K562 (cell line): ENCODE measurements around the gene MRI1. TPM values are rescaled to one million over a fixed set of nuclear protein-coding genes. Genes with fewer than 3 reads are reported as not detected.

ENCODE experiments used
- ETV5 ChIP-seq: sonication (generic); formaldehyde crosslinking; IDR thresholded peaks from 2 replicates; pipeline ENCODE4 v1.4.0; 2020; ENCODE audit warnings: low read depth, mild to moderate bottlenecking, missing genetic modification reagents
- EZH2 ChIP-seq: IDR thresholded peaks from 2 replicates; pipeline ENCODE4 v1.6.1; 2012; ENCODE audit warnings: low read depth, mild to moderate bottlenecking, inconsistent platforms, low read length, borderline replicate concordance
- GATA2 ChIP-seq: sonication (generic); formaldehyde crosslinking; IDR thresholded peaks from 2 replicates; pipeline ENCODE4 v1.4.0; 2020; ENCODE audit warnings: mild to moderate bottlenecking, missing genetic modification reagents
- ILF3 ChIP-seq: fragments of 450-650 bp; IDR thresholded peaks from 2 replicates; pipeline ENCODE4 v1.6.1; 2018; ENCODE audit warnings: antibody characterized with exemption, mild to moderate bottlenecking, moderate library complexity, borderline replicate concordance
- KAT8 ChIP-seq: fragments of 450-650 bp; IDR thresholded peaks from 2 replicates; pipeline ENCODE4 v1.6.1; 2016; ENCODE audit warnings: low read depth, mild to moderate bottlenecking
- NCOA6 ChIP-seq: fragments of 450-650 bp; IDR thresholded peaks from 2 replicates; pipeline ENCODE4 v1.6.1; 2017; ENCODE audit warnings: mild to moderate bottlenecking
- PTTG1 ChIP-seq: fragments of 450-650 bp; IDR thresholded peaks from 2 replicates; pipeline ENCODE4 v1.6.1; 2016; ENCODE audit warnings: low read depth, mild to moderate bottlenecking, missing genetic modification characterization, missing compliant biosample characterization
- RBFOX2 ChIP-seq: fragments of 200-400 bp; formaldehyde crosslinking; IDR thresholded peaks from 2 replicates; pipeline ENCODE4 v1.6.1; 2017; ENCODE audit warnings: low read depth, mild to moderate bottlenecking, low read length, moderate library complexity
- SMARCE1 ChIP-seq: fragments of 450-650 bp; IDR thresholded peaks from 2 replicates; pipeline ENCODE4 v1.7.1; 2016; ENCODE audit warnings: mild to moderate bottlenecking
- ZNF175 ChIP-seq: fragments of 200-800 bp; sonication (Bioruptor generic); IDR thresholded peaks from 2 replicates; pipeline ENCODE4 v1.6.1; 2016; ENCODE audit warnings: low read depth, mild to moderate bottlenecking, missing genetic modification characterization, missing compliant biosample characterization
- ZNF24 ChIP-seq: fragments of 450-650 bp; IDR thresholded peaks from 2 replicates; pipeline ENCODE4 v1.6.1; 2016
- ZNF766 ChIP-seq: fragments of 200-800 bp; sonication (Bioruptor generic); conservative IDR thresholded peaks from 2 replicates; pipeline ENCODE4 v1.6.1; 2016; ENCODE audit warnings: missing genetic modification characterization, missing compliant biosample characterization
- polyA plus RNA-seq, 8 experiments: library from polyadenylated mRNA; depleted of rRNA in 4 of 8; stranded (reverse) in 5 of 8; unstranded in 3 of 8; fragments of >200 nt; fragmentation: Nextera tagmentation in 2 of 8; fragmentation: Illumina TruSeq in 1 of 8; extraction: Ambion mirVana in 2 of 8; extraction: Trizol in 1 of 8; gene quantifications; 2 replicates each; pipeline versions ENCODE4 v1.2.1 to v1.2.3, GENCODE V29; 2011 to 2014; ENCODE audit warnings: inconsistent platforms in 1 of 8, missing spikeins in 1 of 8
- total RNA-seq, 7 experiments: library from RNA; depleted of rRNA in 6 of 7; stranded (reverse); fragments of >200 nt in 6 of 7; fragmentation: Illumina TruSeq in 2 of 7; extraction: Trizol in 2 of 7; gene quantifications; 2 replicates each; pipeline versions ENCODE4 v1.2.1 to v1.2.3, GENCODE V29; 2011 to 2021; ENCODE audit warnings: low replicate concordance in 1 of 7
- TF ChIP-seq, protein P1 (sequence below): sonication (generic); formaldehyde crosslinking; IDR thresholded peaks from 2 replicates; pipeline ENCODE4 v1.8.0; 2023; ENCODE audit warnings: missing genetic modification reagents, mild to moderate bottlenecking, borderline replicate concordance
- TF ChIP-seq, protein P2 (sequence below): fragments of 250-450 bp; sonication (Bioruptor Pico); IDR thresholded peaks from 2 replicates; pipeline ENCODE4 v1.5.0; 2021; ENCODE audit warnings: mild to moderate bottlenecking, moderate library complexity
- TF ChIP-seq, protein P3 (sequence below): fragments of 450-650 bp; IDR thresholded peaks from 2 replicates; pipeline ENCODE4 v1.6.1; 2016
- TF ChIP-seq, protein P4 (sequence below): fragments of 450-650 bp; formaldehyde crosslinking; IDR thresholded peaks from 2 replicates; pipeline ENCODE4 v1.4.0; 2022; ENCODE audit warnings: missing genetic modification characterization

Gene MRI1
- total and polyA plus RNA-seq, 9 of the 15 experiments (the other 6 are each of a cell fraction or from before 2014, with no cell fraction given), result 5.5 to 57.4 (median 28.2) TPM

DNA sequence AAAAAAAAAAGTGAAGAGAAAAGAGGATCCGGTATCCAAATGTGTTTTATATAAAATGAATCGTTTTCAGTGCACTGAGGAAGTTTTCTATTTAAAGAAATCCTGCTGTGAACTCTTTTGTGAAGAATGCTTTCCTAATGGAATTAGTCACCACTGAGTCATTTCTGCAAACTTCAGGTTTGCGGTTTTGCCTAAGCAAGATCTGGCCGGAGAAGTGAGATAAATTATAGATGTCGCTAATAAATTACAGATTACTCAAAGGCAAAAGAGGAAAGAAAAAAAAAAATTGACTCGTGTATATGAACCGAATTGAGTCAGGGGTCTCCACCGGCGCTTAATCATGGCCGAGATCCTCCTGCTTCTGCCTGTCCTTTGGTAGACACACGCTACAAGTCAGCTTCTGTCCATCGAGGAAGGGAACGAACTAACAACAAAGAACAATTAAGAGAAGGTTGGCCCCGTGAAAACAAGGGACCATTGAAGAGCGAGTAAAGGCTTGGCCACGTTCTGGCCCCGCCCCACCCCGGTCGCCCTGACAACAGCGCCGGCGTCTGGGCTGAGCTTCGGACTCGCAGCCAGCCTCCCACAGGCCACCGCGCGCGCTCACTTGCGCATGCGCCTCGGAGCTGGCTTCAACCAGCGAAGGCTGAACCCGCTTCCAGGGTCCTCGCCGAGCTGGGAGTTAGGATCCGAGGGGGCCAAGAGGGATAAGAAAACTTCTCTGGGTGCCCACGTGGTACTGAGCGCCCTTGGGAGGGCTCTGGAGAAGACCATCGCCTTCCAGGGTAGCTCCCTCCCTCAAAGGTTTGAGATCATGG is 33.0 kb upstream of the MRI1 start (continued):
- TF ChIP-seq GATA2 (CRISPR knock-in tag) (0 out of 2 replicates have a peak, but pooled peaks have one; percentile 23), ZNF766 (CRISPR knock-in tag) (no peak), SMARCE1 (peak; percentile 99), ZNF24 (no peak), EZH2 (no peak), NCOA6 (no peak), KAT8 (no peak), ZNF175 (CRISPR knock-in tag) (no peak), ETV5 (CRISPR knock-in tag) (no peak), ILF3 (no peak), PTTG1 (tag) (no peak), RBFOX2 (peak; percentile 77)
- TF ChIP-seq, protein P1, sequence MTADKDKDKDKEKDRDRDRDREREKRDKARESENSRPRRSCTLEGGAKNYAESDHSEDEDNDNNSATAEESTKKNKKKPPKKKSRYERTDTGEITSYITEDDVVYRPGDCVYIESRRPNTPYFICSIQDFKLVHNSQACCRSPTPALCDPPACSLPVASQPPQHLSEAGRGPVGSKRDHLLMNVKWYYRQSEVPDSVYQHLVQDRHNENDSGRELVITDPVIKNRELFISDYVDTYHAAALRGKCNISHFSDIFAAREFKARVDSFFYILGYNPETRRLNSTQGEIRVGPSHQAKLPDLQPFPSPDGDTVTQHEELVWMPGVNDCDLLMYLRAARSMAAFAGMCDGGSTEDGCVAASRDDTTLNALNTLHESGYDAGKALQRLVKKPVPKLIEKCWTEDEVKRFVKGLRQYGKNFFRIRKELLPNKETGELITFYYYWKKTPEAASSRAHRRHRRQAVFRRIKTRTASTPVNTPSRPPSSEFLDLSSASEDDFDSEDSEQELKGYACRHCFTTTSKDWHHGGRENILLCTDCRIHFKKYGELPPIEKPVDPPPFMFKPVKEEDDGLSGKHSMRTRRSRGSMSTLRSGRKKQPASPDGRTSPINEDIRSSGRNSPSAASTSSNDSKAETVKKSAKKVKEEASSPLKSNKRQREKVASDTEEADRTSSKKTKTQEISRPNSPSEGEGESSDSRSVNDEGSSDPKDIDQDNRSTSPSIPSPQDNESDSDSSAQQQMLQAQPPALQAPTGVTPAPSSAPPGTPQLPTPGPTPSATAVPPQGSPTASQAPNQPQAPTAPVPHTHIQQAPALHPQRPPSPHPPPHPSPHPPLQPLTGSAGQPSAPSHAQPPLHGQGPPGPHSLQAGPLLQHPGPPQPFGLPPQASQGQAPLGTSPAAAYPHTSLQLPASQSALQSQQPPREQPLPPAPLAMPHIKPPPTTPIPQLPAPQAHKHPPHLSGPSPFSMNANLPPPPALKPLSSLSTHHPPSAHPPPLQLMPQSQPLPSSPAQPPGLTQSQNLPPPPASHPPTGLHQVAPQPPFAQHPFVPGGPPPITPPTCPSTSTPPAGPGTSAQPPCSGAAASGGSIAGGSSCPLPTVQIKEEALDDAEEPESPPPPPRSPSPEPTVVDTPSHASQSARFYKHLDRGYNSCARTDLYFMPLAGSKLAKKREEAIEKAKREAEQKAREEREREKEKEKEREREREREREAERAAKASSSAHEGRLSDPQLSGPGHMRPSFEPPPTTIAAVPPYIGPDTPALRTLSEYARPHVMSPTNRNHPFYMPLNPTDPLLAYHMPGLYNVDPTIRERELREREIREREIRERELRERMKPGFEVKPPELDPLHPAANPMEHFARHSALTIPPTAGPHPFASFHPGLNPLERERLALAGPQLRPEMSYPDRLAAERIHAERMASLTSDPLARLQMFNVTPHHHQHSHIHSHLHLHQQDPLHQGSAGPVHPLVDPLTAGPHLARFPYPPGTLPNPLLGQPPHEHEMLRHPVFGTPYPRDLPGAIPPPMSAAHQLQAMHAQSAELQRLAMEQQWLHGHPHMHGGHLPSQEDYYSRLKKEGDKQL (CRISPR knock-in tag), result no peak
- TF ChIP-seq, protein P2, sequence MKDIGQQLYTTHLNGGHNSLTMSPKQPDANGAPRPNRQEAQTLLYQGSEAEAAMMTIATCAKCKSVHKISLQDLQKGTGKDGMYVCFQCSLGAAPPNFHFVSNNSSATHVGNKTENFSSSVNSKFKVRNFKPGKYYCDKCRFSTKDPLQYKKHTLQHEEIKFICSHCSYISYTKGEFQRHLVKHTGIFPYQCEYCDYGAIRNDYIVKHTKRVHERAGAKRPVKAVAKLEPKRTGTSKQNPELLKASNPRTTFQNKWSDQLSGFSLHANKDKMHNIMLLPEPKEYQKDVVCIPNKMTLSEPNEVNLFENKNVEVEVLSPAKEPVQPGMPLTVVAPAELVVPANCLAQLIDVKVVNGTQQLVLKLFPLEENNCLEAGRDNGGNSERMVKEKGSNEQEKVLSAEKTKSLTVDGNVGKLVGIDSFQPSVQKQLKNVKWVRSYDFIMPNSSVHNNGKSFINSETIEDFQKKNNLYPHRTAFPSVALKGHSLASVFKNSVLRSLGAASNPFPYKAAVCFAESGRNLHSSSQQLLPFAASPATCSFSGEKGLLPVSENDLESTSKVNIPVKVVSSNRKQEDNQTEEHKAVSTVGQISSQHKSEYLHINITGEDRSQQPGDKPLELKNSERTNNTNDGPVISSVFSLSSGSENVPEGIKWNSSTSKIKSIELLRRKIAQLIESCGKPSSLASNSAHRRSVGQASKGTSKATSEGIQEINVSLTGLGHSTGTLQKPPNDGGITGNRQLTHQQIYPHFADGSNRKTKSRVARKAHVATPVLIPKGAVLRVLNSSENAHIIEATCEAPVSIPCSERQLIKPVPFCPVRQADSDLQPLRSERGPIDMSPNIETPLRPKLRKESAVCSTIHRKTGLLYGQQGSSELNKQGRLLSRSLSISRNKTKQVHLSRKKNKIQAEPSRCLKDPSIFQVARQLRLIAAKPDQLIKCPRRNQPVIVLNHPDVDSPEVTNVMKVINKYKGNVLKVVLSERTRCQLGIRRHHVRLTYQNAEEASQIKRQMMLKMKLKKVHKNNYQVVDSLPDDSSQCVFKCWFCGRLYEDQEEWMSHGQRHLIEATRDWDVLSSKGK (CRISPR knock-in tag), result no peak
- TF ChIP-seq, protein P3, sequence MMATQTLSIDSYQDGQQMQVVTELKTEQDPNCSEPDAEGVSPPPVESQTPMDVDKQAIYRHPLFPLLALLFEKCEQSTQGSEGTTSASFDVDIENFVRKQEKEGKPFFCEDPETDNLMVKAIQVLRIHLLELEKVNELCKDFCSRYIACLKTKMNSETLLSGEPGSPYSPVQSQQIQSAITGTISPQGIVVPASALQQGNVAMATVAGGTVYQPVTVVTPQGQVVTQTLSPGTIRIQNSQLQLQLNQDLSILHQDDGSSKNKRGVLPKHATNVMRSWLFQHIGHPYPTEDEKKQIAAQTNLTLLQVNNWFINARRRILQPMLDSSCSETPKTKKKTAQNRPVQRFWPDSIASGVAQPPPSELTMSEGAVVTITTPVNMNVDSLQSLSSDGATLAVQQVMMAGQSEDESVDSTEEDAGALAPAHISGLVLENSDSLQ, result peak; percentile 89
- TF ChIP-seq, protein P4, sequence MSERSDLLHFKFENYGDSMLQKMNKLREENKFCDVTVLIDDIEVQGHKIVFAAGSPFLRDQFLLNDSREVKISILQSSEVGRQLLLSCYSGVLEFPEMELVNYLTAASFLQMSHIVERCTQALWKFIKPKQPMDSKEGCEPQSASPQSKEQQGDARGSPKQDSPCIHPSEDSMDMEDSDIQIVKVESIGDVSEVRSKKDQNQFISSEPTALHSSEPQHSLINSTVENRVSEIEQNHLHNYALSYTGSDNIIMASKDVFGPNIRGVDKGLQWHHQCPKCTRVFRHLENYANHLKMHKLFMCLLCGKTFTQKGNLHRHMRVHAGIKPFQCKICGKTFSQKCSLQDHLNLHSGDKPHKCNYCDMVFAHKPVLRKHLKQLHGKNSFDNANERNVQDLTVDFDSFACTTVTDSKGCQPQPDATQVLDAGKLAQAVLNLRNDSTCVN (CRISPR knock-in tag), result no peak
